GM12875 (cell line): ENCODE data around the gene LBX2.

ENCODE experiments used
- H3K4me3 ChIP-seq: one replicate; pipeline ENCODE4 v1.5.1; 2011; ENCODE audit warnings: low read depth, low read length, control low read depth
- CTCF ChIP-seq: IDR thresholded peaks from 2 replicates; pipeline ENCODE4 v1.5.1; 2011; ENCODE audit warnings: low read depth, mild to moderate bottlenecking, control low read depth, inconsistent platforms, low read length, moderate library complexity, borderline replicate concordance; ENCODE audit not compliant: insufficient read depth

The LBX2 gene

GRCh38 chr2:74530239-74531187, 31.1 kb upstream of the LBX2 start:
- peak overlapping the region; percentile 82 for H3K4me3 ChIP-seq
- no peak for TF ChIP-seq CTCF

DNA sequence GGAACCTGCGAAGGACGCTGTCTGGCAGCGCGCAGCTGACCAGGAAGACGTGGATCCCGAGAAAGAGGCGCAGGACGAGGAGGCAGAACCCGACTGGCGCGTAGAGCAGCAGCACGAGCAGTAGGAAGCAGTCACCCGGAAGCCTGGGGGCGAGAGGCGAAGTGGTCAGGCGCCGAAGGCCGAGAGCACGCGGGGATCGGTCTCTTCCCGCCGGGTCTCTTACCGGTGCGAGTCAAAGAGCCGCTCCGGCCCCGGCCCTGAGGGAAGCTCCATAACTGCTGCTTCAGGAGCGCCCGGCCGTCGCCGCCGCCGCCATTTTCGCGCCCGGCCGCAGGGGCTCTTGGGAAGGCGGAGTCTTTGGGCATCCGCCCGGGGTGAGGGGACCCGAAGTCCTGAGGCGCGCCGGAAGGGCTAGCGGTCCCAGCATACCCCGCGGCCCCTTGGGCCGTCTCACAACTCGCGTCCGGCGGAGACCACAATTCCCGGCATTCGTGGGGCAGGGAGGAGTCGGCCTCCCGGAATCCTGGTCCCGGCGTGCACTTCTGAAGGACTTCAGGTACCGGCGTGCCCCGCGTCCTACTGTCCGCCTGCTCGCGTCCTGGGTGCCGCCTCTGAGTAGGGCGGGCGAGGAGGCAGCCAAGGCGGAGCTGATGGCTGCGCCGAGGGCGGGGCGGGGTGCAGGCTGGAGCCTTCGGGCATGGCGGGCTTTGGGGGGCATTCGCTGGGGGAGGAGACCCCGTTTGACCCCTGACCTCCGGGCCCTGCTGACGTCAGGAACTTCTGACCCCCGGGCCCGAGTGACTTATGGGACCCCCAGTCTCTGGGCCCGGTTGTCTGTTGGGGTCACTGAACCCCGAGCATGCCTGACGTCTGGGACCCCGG, 30.2 kb upstream of the LBX2 start, which contains the start of the genes AUP1 and HTRA2:
Gene AUP1 (minus strand): TSS at position 350 of the 882 bp plus-strand sequence. CDS start 77 bp downstream, at position 273.
Gene HTRA2 (plus strand): TSS at position 577 of the 882 bp plus-strand sequence. CDS start 74 bp downstream, at position 651.
- peak within 1 kb of the TSS; percentile 82 for H3K4me3 ChIP-seq
- TF ChIP-seq CTCF: no peak

DNA sequence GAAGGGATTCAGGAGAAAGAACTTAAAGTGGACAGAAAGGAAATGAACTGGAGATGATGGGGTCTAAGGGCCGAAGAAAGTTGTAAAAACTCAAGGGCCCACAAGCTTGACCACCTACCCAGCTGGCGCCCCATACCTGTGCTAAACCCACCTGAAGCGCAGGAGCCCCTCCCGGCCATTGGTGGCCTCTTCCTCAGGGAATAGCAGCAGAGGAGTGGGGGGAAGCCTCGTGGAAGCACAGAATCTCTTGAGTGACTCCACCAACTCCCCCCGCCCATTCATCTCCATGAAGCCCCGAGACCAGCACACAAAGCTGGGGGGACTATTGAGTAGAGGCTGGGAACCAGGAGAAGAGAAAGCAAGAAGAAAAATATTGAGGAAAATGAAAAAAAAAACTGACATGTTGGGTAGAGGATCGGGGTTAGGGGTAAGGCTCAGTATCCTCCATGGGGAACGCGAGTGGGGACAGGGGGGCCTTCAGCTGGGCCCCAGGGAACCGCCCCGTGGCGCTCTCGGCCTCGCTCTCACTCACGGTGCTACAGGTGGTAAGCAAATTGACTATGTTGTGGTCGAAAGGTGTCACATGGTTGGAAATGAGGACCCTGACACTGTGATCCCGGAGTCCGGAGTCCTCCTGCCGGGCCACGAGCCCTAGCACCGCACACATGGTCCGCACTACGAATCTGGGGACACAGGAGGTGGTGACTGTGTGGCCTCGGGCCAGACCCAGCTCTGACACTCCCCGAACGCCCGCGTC, 29.4 kb upstream of the LBX2 start:
- peak; percentile 17; the same call in 1 of the 2 replicates for TF ChIP-seq CTCF
- H3K4me3 ChIP-seq: peak overlapping the region; percentile 82

DNA sequence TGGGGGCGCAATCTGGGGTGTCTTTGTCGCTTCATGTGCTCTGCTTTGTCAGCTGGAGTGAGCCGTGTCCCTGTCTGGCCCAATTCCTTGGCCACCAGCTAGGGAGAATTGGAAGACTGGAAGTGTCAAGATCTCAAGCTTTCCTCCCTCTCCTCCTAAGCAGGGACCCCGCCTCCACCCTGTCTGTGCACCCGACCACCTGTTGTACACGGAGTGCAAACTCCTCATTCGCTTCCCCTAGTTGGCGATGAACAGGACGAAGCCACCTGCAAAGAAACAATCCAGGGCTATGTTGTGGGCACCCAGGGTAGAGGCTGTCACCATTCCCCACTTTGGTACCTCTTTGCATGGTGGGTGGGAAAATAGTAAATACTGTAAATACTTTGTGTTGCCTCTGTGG, 28.3 kb upstream of the LBX2 start:
- TF ChIP-seq CTCF: no peak
- no peak overlapping the region for H3K4me3 ChIP-seq

GRCh38 chr2:74526649-74527230, 27.3 kb upstream of the LBX2 start:
- H3K4me3 ChIP-seq: no peak overlapping the region

More at GRCh38 chr2:74526649-74527230, 27.3 kb upstream of the LBX2 start:
- TF ChIP-seq CTCF: no peak
